GM18520 (cell line): Measurements from ENCODE around the gene FADS3.

Experiments used
- ATAC-seq: cut with Tn5 transposase; IDR thresholded peaks from one replicate; pipeline ENCODE4 v1.9.1; 2021; ENCODE audit not compliant: unreplicated experiment

FADS3 gene

GRCh38 chr11:61891331-61892084, at the start of gene FADS3:
FADS3 (minus strand) TSS chr11:61891545; CDS start chr11:61891381, 164 bp downstream.
- peak; percentile 52 for ATAC-seq

GRCh38 chr11:61940466-61940865, 49.1 kb upstream of the FADS3 start:
- ATAC-seq: no peak

GRCh38 chr11:61935861-61936260, 44.5 kb upstream of the FADS3 start:
- ATAC-seq: no peak

- no peak for ATAC-seq
Observed at GRCh38 chr11:61930933-61931332, 39.6 kb upstream of the FADS3 start.

GRCh38 chr11:61928606-61929005, 37.3 kb upstream of the FADS3 start:
- no peak for ATAC-seq

GRCh38 chr11:61927501-61927900, 36.2 kb upstream of the FADS3 start:
- ATAC-seq: no peak

GRCh38 chr11:61926235-61926634, 34.9 kb upstream of the FADS3 start:
- ATAC-seq: no peak

- no peak for ATAC-seq
Observed at GRCh38 chr11:61925736-61926135, 34.4 kb upstream of the FADS3 start.

- no peak for ATAC-seq
Observed at GRCh38 chr11:61924064-61924455, 32.7 kb upstream of the FADS3 start.

- ATAC-seq: no peak
Observed at GRCh38 chr11:61923166-61924063, 32.1 kb upstream of the FADS3 start.

GRCh38 chr11:61922539-61922938, 31.2 kb upstream of the FADS3 start:
- no peak for ATAC-seq

- ATAC-seq: no peak
Observed at GRCh38 chr11:61921446-61921845, 30.1 kb upstream of the FADS3 start.

- ATAC-seq: no peak
Observed at GRCh38 chr11:61919705-61920631, 28.6 kb upstream of the FADS3 start.

- no peak for ATAC-seq
Observed at GRCh38 chr11:61918938-61919704, 27.8 kb upstream of the FADS3 start.

- ATAC-seq: no peak
Observed at GRCh38 chr11:61918251-61918937, 27.0 kb upstream of the FADS3 start.

- ATAC-seq: no peak
Observed at GRCh38 chr11:61917334-61918109, 26.2 kb upstream of the FADS3 start, which contains the start of gene RAB3IL1. RAB3IL1 (minus strand) TSS chr11:61917566; CDS start chr11:61917367, 199 bp downstream.

- no peak for ATAC-seq
Observed at GRCh38 chr11:61916737-61917333, 25.5 kb upstream of the FADS3 start.

- no peak for ATAC-seq
Observed at GRCh38 chr11:61914471-61915171, 23.3 kb upstream of the FADS3 start.
